ENCODE results near the gene RTL9.

- TF ChIP-seq, protein P1, sequence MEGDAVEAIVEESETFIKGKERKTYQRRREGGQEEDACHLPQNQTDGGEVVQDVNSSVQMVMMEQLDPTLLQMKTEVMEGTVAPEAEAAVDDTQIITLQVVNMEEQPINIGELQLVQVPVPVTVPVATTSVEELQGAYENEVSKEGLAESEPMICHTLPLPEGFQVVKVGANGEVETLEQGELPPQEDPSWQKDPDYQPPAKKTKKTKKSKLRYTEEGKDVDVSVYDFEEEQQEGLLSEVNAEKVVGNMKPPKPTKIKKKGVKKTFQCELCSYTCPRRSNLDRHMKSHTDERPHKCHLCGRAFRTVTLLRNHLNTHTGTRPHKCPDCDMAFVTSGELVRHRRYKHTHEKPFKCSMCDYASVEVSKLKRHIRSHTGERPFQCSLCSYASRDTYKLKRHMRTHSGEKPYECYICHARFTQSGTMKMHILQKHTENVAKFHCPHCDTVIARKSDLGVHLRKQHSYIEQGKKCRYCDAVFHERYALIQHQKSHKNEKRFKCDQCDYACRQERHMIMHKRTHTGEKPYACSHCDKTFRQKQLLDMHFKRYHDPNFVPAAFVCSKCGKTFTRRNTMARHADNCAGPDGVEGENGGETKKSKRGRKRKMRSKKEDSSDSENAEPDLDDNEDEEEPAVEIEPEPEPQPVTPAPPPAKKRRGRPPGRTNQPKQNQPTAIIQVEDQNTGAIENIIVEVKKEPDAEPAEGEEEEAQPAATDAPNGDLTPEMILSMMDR (IDR thresholded peaks at IDR 0.05), result no peak
- TF ChIP-seq POLR2A (IDR thresholded peaks at IDR 0.05), result no peak
Measured at GRCh38 chrX:110397339-110397738, 38.7 kb downstream of the RTL9 start.

Measured in lower leg skin (tissue), 3 donors.